Neural cell (in vitro differentiated cells): ENCODE measurements around the gene CHST8. TPM values are rescaled to one million over a fixed set of nuclear protein-coding genes. Genes with fewer than 3 reads are reported as not detected.

Source experiments
- H2AFZ ChIP-seq: fragments of 200-600, 300-800 bp; sonication (generic), shearing (Covaris generic); 2 replicates; pipeline ENCODE4 v1.6.0; 2014; ENCODE audit warnings: low read depth, mild to moderate bottlenecking, antibody characterized with exemption, low read length, moderate library complexity
- H3F3A ChIP-seq: fragments of 200-600 bp; shearing (Covaris generic); 2 replicates; pipeline ENCODE4 v1.6.1; 2016; ENCODE audit warnings: mild to moderate bottlenecking, moderate library complexity, mixed read lengths, antibody characterized with exemption, low read length; ENCODE audit not compliant: insufficient read depth, poor library complexity, severe bottlenecking
- H3K27ac ChIP-seq: fragments of 200-600, 300-800 bp; sonication (generic), shearing (Covaris generic); 2 replicates; pipeline ENCODE4 v1.5.1; 2014; ENCODE audit warnings: mild to moderate bottlenecking, low read length, moderate library complexity
- H3K27me3 ChIP-seq: fragments of 300-800, 200-600 bp; sonication (generic), shearing (Covaris generic); 2 replicates; pipeline ENCODE4 v1.6.0; 2014; ENCODE audit warnings: mild to moderate bottlenecking, low read depth, low read length, moderate library complexity; ENCODE audit not compliant: insufficient read depth
- H3K36me3 ChIP-seq: fragments of 300-800, 200-600 bp; sonication (generic), shearing (Covaris generic); 2 replicates; pipeline ENCODE4 v1.5.1; 2014; ENCODE audit warnings: mild to moderate bottlenecking, antibody characterized with exemption, low read length, moderate library complexity; ENCODE audit not compliant: insufficient read depth
- H3K4me2 ChIP-seq: fragments of 300-800, 200-600 bp; sonication (generic), shearing (Covaris generic); 2 replicates; pipeline ENCODE4 v1.6.0; 2014; ENCODE audit warnings: mild to moderate bottlenecking, low read length
- H3K4me3 ChIP-seq: fragments of 300-800, 200-600 bp; sonication (generic), shearing (Covaris generic); 2 replicates; pipeline ENCODE4 v1.5.1; 2014; ENCODE audit warnings: mild to moderate bottlenecking, low read length, moderate library complexity
- H3K79me2 ChIP-seq: fragments of 200-600 bp; shearing (Covaris generic); replicated peaks from 2 replicates; pipeline ENCODE4 v1.6.0; 2014; ENCODE audit warnings: mild to moderate bottlenecking, low read length, moderate library complexity; ENCODE audit not compliant: insufficient read depth
- H3K9ac ChIP-seq: fragments of 300-800, 200-600 bp; sonication (generic), shearing (Covaris generic); 2 replicates; pipeline ENCODE4 v1.6.1; 2016; ENCODE audit warnings: mild to moderate bottlenecking, low read length, mixed read lengths
- H3K9me2 ChIP-seq: fragments of 200-600 bp; shearing (Covaris generic); 2 replicates; pipeline ENCODE4 v1.6.1; 2016; ENCODE audit warnings: mild to moderate bottlenecking, low read length, mixed read lengths; ENCODE audit not compliant: insufficient read depth
- H3K9me3 ChIP-seq: fragments of 200-600, 300-800 bp; sonication (generic), shearing (Covaris generic); 2 replicates; pipeline ENCODE4 v1.6.1; 2016; ENCODE audit warnings: mild to moderate bottlenecking, mixed run types, low read length, moderate library complexity, mixed read lengths
- H4K20me1 ChIP-seq: fragments of 200-600 bp; shearing (Covaris generic); 2 replicates; pipeline ENCODE4 v1.6.1; 2016; ENCODE audit warnings: mild to moderate bottlenecking, mixed run types; ENCODE audit not compliant: insufficient read depth
- CTCF ChIP-seq: fragments of 450-650 bp; IDR thresholded peaks from 2 replicates; pipeline ENCODE4 v1.5.1; 2014; ENCODE audit warnings: antibody characterized with exemption, mild to moderate bottlenecking, moderate library complexity; ENCODE audit not compliant: poor library complexity, severe bottlenecking
- EP300 ChIP-seq: fragments of 450-650 bp; conservative IDR thresholded peaks from 2 replicates; pipeline ENCODE4 v1.6.1; 2014; ENCODE audit warnings: antibody characterized with exemption, mild to moderate bottlenecking, moderate library complexity; ENCODE audit not compliant: poor library complexity, severe bottlenecking
- EZH2 ChIP-seq: fragments of 200-600, 300-800 bp; shearing (Covaris generic), sonication (generic); IDR thresholded peaks from 2 replicates; pipeline ENCODE4 v1.6.1; 2014; ENCODE audit warnings: antibody characterized with exemption, low read length, borderline replicate concordance, mild to moderate bottlenecking; ENCODE audit not compliant: insufficient read depth, poor library complexity, severe bottlenecking
- MXI1 ChIP-seq: fragments of 450-650 bp; conservative IDR thresholded peaks from 2 replicates; pipeline ENCODE4 v1.6.1; 2014; ENCODE audit warnings: antibody characterized with exemption, mild to moderate bottlenecking; ENCODE audit not compliant: poor library complexity, severe bottlenecking
- POLR2AphosphoS5 ChIP-seq: IDR thresholded peaks from 2 replicates; pipeline ENCODE4 v1.6.1; 2012
- RAD21 ChIP-seq: fragments of 450-650 bp; conservative IDR thresholded peaks from 2 replicates; pipeline ENCODE4 v1.6.1; 2014; ENCODE audit warnings: antibody characterized with exemption, mild to moderate bottlenecking, moderate library complexity
- REST ChIP-seq: IDR thresholded peaks from 2 replicates; pipeline ENCODE4 v1.6.1; 2012; ENCODE audit warnings: borderline replicate concordance
- SMC3 ChIP-seq: fragments of 450-650 bp; conservative IDR thresholded peaks from 2 replicates; pipeline ENCODE4 v1.6.1; 2014; ENCODE audit warnings: antibody characterized with exemption, mild to moderate bottlenecking, moderate library complexity; ENCODE audit not compliant: poor library complexity
- TAF1 ChIP-seq: IDR thresholded peaks from 2 replicates; pipeline ENCODE4 v1.6.1; 2012; ENCODE audit warnings: low read depth
- polyA plus RNA-seq: library from polyadenylated mRNA; depleted of rRNA; stranded (reverse); fragments of >200 nt; gene quantifications from 2 replicates; pipeline ENCODE4 v1.2.3, GENCODE V29; 2014

CHST8 gene
- polyA plus RNA-seq, 1 donor from 2014 or later, result 7.1 TPM

- no peaks in the 10 kb centered on the region for H3K36me3 ChIP-seq
- peak overlapping the region; percentile 73 for H3K4me2 ChIP-seq
- H3K4me3 ChIP-seq, result peak overlapping the region; percentile 85
- TF ChIP-seq TAF1 (no peak), RAD21 (peak; percentile 16), MXI1 (peak; percentile 48)
- no peak overlapping the region for H2AFZ ChIP-seq
- no peaks in the 10 kb centered on the region for H3F3A ChIP-seq
- H3K79me2 ChIP-seq, result no peaks in the 10 kb centered on the region
- peak overlapping the region; percentile 60 for H3K9ac ChIP-seq
- H3K9me2 ChIP-seq, result no peaks in the 10 kb centered on the region
- H4K20me1 ChIP-seq, result no peaks in the 10 kb centered on the region
- H3K27me3 ChIP-seq, result peaks cover 79% of the 10 kb centered on the region
- no peak overlapping the region for H3K27ac ChIP-seq
- H3K9me3 ChIP-seq, result no peaks in the 10 kb centered on the region
Measured at GRCh38 chr19:33622809-33623511, 1.2 kb downstream of the CHST8 start.

- H3K36me3 ChIP-seq, result no peaks in the 10 kb centered on the region
- no peak overlapping the region for H3K4me2 ChIP-seq
- H3K9me3 ChIP-seq, result no peaks in the 10 kb centered on the region
- H3F3A ChIP-seq, result no peaks in the 10 kb centered on the region
- peaks cover 67% of the 10 kb centered on the region for H3K27me3 ChIP-seq
- H4K20me1 ChIP-seq, result no peaks in the 10 kb centered on the region
- H3K4me3 ChIP-seq, result no peak overlapping the region
- H2AFZ ChIP-seq, result no peak overlapping the region
- no peaks in the 10 kb centered on the region for H3K79me2 ChIP-seq
- no peaks in the 10 kb centered on the region for H3K9me2 ChIP-seq
- H3K27ac ChIP-seq, result no peak overlapping the region
- no peak for TF ChIP-seq EZH2
- no peak for TF ChIP-seq MXI1
- TF ChIP-seq REST, result no peak
- TF ChIP-seq TAF1, result no peak
- no peak for TF ChIP-seq RAD21
- no peak for TF ChIP-seq POLR2AphosphoS5
- TF ChIP-seq CTCF, result no peak
- TF ChIP-seq SMC3, result no peak
- TF ChIP-seq EP300, result no peak
- no peak overlapping the region for H3K9ac ChIP-seq
Measured at GRCh38 chr19:33624586-33624985, 2.8 kb downstream of the CHST8 start.
